Fibroblast of lung (primary cell): Measurements from ENCODE around the gene PCP4.

Experiments used
- CTCF ChIP-seq, 2 donors: IDR thresholded peaks in 1 of 2; conservative IDR thresholded peaks in 1 of 2; 1 replicate in 1 of 2; 2 replicates in 1 of 2; pipeline ENCODE4 v1.5.1; 2011 to 2012; ENCODE audit warnings: low read length in 2 of 2, control low read depth in 1 of 2, inconsistent platforms in 1 of 2, low read depth in 1 of 2, mild to moderate bottlenecking in 1 of 2
- EZH2 ChIP-seq: IDR thresholded peaks from 2 replicates; pipeline ENCODE4 v1.5.1; 2012; ENCODE audit warnings: low read length, control low read depth, mild to moderate bottlenecking; ENCODE audit errors: missing control alignments

DNA sequence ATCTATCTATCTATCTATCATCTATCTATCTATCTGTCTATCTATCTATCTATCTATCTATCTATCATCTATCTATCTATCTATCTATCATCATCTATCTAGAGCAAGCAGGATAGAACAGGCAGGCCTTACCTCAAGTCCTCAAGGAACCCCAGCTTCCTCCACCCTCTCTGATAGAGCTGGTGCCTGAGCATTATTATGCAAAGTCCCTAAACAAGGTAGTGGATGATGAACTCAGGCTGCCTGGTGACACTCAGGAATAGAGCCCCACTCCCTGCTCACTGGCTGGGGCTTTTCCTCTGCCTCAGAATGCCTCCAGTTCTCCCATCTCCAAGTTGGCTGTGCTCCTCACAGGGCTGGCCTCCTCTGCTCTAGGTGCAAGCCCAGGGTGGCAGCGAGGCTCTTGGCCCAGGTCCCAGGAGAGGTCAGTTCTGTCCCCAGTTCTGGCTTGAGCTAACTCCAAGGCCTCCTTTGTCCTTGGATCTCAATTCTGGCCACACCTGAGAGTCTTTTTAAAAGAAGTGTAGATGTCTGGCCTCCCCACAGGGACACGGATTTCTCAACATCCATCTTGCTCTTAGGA is 60.2 kb downstream of the PCP4 start:
- TF ChIP-seq CTCF (conservative IDR thresholded peaks at IDR 0.05 in 1 of 2, IDR thresholded peaks at IDR 0.05 in 1 of 2; ENCODE audit: low read depth in 1 of 2, low read length in 2 of 2) (no peak), EZH2 (no peak)
